Testis (tissue), 3 donors: Measurements from ENCODE around the gene IWS1. TPM values are rescaled to one million over a fixed set of nuclear protein-coding genes. Genes with fewer than 3 reads are reported as not detected.
"Not testable (repeated sequence)": the region's sequence is repeated elsewhere in the genome, so short reads cannot be mapped to it uniquely, and the experiment has no call there.

Experiments
- DNase-seq: peaks from one replicate; pipeline ENCODE4 v3.0.0-alpha.2; 2019
- H3K27ac ChIP-seq, 2 donors: fragments of 200-600 bp; sonication (generic); one replicate each; pipeline ENCODE4 v1.5.1; 2019
- H3K27me3 ChIP-seq: fragments of 200-600 bp; sonication (generic); one replicate; pipeline ENCODE4 v1.5.1; 2019
- H3K36me3 ChIP-seq: fragments of 200-600 bp; sonication (generic); one replicate; pipeline ENCODE4 v1.5.1; 2017; ENCODE audit warnings: low read depth; ENCODE audit errors: missing control alignments
- H3K4me1 ChIP-seq: fragments of 200-600 bp; sonication (generic); one replicate; pipeline ENCODE4 v1.5.1; 2019
- H3K4me3 ChIP-seq, 2 donors: fragments of 200-600 bp; sonication (generic); one replicate each; pipeline ENCODE4 v1.5.1; 2017 to 2019
- H3K9me3 ChIP-seq: fragments of 200-600 bp; sonication (generic); one replicate; pipeline ENCODE4 v1.5.1; 2017
- POLR2A ChIP-seq: fragments of 450-650 bp; IDR thresholded peaks from one replicate; pipeline ENCODE4 v1.6.1; 2017; ENCODE audit warnings: antibody characterized with exemption, mild to moderate bottlenecking, moderate library complexity
- WGBS, 2 donors: methylation state at CpG; one replicate each; pipeline ENCODE4 v1.1.5; 2018; 5-methylcytosine and 5-hydroxymethylcytosine counted together
- intact Hi-C: fragments of 100-400 bp; cut with DNase I; formaldehyde crosslinking; loops from one replicate; pipeline ENCODE4 v1.15.1; 2023; ENCODE audit warnings: low total_unique reads
- polyA plus RNA-seq: library from polyadenylated mRNA; stranded (reverse); fragments of 350-450 nt; fragmentation: Illumina TruSeq; extraction: RNeasy Lipid Tissue Mini Kit (QIAGEN cat#74804); gene quantifications from one replicate; pipeline ENCODE4 v1.2.3, GENCODE V29; 2014; ENCODE audit warnings: low read depth, low replicate concordance; ENCODE audit not compliant: insufficient read depth
- total RNA-seq, 2 donors: library from RNA; depleted of rRNA; stranded (reverse); fragments of >200 nt; gene quantifications; one replicate each; pipeline ENCODE4 v1.2.3, GENCODE V29; 2016
- TF ChIP-seq, protein P1 (sequence below), 3 experiments: fragments of 450-650 bp in 2 of 3; fragments of 200-600 bp in 1 of 3; sonication (generic) in 1 of 3; IDR thresholded peaks; one replicate each; pipeline ENCODE4 v1.5.1; 2016 to 2019; ENCODE audit warnings: antibody characterized with exemption in 3 of 3, mild to moderate bottlenecking in 2 of 3, moderate library complexity in 1 of 3

The IWS1 gene
- total and polyA plus RNA-seq, 3 donors from 2014 or later = 33.7 to 52.7 (median 39.6) TPM

DNA sequence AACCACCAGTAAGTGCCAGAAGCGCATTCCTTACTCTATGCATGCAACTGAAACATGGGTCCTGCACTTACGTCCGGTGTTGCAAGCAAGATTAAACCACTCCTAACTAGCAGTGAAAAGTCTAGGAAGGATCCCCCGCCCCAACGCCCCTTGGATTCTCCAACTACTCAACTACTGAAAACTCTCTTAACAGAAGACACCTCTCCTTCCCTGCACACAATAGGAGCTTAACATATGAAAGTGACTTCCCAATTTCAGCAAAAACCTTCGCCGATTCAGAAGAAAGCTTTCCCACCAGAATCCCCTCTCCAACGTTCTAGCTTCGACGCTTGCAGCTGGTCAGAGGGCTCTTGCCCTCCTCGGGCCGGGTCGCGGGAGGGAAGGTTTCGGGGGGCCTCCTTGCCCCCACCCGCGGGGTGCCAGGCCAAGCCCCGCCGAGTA, 578 bp downstream of the IWS1 start:
- 1 to 3% methylated on average over 15 to 19 of the region's 19 CpGs for WGBS, 2 donors
- TF ChIP-seq POLR2A = no peak
- TF ChIP-seq, protein P1, sequence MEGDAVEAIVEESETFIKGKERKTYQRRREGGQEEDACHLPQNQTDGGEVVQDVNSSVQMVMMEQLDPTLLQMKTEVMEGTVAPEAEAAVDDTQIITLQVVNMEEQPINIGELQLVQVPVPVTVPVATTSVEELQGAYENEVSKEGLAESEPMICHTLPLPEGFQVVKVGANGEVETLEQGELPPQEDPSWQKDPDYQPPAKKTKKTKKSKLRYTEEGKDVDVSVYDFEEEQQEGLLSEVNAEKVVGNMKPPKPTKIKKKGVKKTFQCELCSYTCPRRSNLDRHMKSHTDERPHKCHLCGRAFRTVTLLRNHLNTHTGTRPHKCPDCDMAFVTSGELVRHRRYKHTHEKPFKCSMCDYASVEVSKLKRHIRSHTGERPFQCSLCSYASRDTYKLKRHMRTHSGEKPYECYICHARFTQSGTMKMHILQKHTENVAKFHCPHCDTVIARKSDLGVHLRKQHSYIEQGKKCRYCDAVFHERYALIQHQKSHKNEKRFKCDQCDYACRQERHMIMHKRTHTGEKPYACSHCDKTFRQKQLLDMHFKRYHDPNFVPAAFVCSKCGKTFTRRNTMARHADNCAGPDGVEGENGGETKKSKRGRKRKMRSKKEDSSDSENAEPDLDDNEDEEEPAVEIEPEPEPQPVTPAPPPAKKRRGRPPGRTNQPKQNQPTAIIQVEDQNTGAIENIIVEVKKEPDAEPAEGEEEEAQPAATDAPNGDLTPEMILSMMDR (IDR thresholded peaks at IDR 0.05) = no peak
- Histone ChIP-seq H3K36me3 (no peaks in the 10 kb centered on the region), H3K27ac (peak overlapping the region; percentile 88 to 96), H3K27me3 (no peaks in the 10 kb centered on the region), H3K9me3 (no peaks in the 10 kb centered on the region), H3K4me3 (peak overlapping the region; percentile 91 to 97), H3K4me1 (peaks cover 9% of the 10 kb centered on the region)
- intact Hi-C loops = no loop called here
- DNase-seq = peak; percentile 34

DNA sequence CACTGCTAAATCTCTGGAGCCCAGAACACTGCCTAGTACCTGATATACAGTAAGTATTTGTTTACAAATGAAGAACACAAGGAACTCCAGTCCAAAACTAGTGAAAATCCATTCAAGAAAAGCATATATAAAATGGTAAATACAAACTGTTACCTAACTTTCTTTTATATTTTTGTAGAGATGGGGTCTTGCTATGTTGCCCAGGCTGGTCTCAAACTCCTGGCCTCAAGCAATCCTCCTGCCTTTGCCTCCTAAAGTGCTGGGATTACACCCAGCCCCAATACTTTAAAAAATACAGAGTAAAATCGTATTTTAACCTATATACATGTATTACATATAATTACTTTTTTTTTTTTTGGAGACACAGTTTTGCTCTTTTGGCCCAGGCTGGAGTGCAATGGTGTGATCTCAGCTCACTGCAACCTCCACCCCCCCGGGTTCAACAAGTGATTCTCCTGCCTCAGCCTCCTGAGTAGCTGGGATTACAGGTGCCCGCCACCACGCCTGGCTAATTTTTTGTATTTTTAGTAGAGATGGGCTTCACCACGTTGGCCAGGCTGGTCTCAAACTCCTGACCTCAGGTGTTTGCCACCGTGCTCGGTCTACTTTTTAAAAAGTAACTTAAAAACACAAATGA, 2.0 kb downstream of the IWS1 start:
- H3K4me3 ChIP-seq, H3K27me3 ChIP-seq, intact Hi-C loops, H3K9me3 ChIP-seq, H3K36me3 ChIP-seq, H3K4me1 ChIP-seq, DNase-seq, H3K27ac ChIP-seq: not testable (repeated sequence)
- 72 to 84% methylated on average over 7 of the region's 7 CpGs for WGBS, 2 donors

DNA sequence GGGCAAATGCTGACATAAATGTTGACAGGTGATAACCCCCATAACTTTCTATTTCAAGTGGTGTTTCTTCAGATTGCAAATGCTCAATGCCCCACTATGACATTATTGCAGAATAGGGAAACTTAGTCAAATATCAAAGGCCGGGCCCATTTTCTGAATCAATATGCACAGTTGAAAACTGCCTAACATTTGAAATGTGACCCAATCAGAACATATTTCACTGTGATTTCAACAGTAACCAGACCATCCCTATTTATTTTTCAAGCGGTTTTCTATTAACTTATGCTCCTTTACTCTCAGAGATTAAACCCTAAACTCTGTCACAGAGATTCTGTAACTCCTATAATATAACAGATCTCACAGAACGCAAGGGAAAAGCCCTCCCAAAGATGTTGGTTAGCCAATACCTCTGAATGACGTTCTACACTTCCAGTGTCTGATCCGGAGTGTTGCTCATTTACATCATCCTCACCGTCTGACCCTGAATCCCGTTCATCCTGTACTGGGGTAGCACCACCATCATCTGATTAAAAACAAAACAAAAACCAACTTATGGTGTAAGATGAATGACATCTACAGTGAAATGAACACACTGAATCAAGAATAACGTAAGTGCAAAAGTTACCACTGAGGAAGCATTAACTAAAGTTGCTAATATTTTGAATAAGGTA, 2.9 kb downstream of the IWS1 start:
- 77% methylated on average over 8 of the region's 8 CpGs for WGBS, 2 donors

DNA sequence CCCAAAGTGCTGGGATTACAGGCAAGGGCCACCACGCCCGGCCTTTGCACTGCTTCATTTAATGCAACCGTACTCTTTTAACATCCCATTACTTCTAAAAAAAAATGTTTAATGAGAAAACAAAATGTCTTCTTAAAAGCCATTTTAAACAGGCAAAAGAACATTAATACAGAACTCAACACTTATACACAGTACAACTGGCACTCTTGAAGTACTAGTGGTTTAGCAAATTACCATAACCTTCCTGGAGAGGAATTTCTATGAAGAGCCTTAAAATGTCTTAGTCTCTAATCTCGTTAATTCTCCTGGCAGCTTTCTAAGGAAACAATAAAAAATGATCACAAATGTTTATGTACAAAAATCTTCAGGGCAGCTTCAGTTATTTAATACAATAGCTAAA, 5.9 kb downstream of the IWS1 start:
- no peak for TF ChIP-seq POLR2A
- TF ChIP-seq, protein P1 (IDR thresholded peaks at IDR 0.05) = no peak
- H3K4me1 ChIP-seq = peaks cover 9% of the 10 kb centered on the region
- no peak overlapping the region for H3K27ac ChIP-seq
- no peaks in the 10 kb centered on the region for H3K27me3 ChIP-seq
- no peak for DNase-seq
- H3K36me3 ChIP-seq = no peaks in the 10 kb centered on the region
- 92 to 94% methylated on average over 4 of the region's 4 CpGs for WGBS, 2 donors
- intact Hi-C loops = no loop called here
- H3K9me3 ChIP-seq = no peaks in the 10 kb centered on the region
- H3K4me3 ChIP-seq = no peak overlapping the region

More for the DNA sequence above, 2.9 kb downstream of the IWS1 start:
- Histone ChIP-seq H3K4me1 (peaks cover 9% of the 10 kb centered on the region), H3K4me3 (no peak overlapping the region), H3K36me3 (no peaks in the 10 kb centered on the region), H3K27me3 (no peaks in the 10 kb centered on the region), H3K9me3 (no peaks in the 10 kb centered on the region), H3K27ac (no peak overlapping the region)
- intact Hi-C loops = no loop called here
- TF ChIP-seq POLR2A = no peak
- TF ChIP-seq, protein P1 (IDR thresholded peaks at IDR 0.05) = no peak
- DNase-seq = no peak

DNA sequence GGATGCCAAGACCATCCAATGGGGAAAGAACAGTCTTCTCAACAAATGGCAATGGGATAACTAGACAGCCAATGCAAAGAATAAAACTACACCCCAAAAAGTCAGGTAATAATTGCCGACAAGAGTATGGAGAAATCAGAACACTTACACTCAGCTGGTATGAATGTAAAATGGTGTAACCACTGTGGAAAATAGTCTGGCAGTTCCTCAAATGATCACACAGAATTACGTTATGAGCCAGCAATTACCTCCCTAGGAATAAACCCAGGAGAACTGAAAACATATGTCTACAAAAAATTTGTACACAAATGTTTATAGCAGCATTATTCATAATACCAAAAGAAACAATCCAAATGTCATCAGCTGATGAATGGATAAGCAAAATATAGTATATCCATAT, 8.8 kb downstream of the IWS1 start:
- Histone ChIP-seq H3K27ac (no peak overlapping the region), H3K36me3 (no peaks in the 10 kb centered on the region), H3K4me1 (peaks cover 9% of the 10 kb centered on the region), H3K9me3 (no peaks in the 10 kb centered on the region), H3K27me3 (no peaks in the 10 kb centered on the region), H3K4me3 (no peak overlapping the region)
- WGBS, 2 donors = 93 to 97% methylated on average over 2 of the region's 2 CpGs
- intact Hi-C loops = no loop called here
- TF ChIP-seq POLR2A = no peak
- TF ChIP-seq, protein P1 (IDR thresholded peaks at IDR 0.05) = no peak
- DNase-seq = no peak
